ENCODE results near the gene UTP4.

- no peak for TF ChIP-seq CTCF (IDR thresholded peaks at IDR 0.05; ENCODE audit: low read depth, low read length, poor library complexity, severe bottlenecking)
- TF ChIP-seq EZH2phosphoT487 (IDR thresholded peaks at IDR 0.05; ENCODE audit: borderline replicate concordance, low read length): no peak
Observed at GRCh38 chr16:69141014-69141413, 8.6 kb downstream of the UTP4 start.
